COR-L47 (cell line): Measurements from ENCODE around the gene MFSD11.
"Not testable (repeated sequence)": the region's sequence is repeated elsewhere in the genome, so short reads cannot be mapped to it uniquely, and the experiment has no call there.

ENCODE experiments used
- DNase-seq: peaks from one replicate; lab custom pipeline; 2025; lab: John Stamatoyannopoulos, UW

The MFSD11 gene

DNA sequence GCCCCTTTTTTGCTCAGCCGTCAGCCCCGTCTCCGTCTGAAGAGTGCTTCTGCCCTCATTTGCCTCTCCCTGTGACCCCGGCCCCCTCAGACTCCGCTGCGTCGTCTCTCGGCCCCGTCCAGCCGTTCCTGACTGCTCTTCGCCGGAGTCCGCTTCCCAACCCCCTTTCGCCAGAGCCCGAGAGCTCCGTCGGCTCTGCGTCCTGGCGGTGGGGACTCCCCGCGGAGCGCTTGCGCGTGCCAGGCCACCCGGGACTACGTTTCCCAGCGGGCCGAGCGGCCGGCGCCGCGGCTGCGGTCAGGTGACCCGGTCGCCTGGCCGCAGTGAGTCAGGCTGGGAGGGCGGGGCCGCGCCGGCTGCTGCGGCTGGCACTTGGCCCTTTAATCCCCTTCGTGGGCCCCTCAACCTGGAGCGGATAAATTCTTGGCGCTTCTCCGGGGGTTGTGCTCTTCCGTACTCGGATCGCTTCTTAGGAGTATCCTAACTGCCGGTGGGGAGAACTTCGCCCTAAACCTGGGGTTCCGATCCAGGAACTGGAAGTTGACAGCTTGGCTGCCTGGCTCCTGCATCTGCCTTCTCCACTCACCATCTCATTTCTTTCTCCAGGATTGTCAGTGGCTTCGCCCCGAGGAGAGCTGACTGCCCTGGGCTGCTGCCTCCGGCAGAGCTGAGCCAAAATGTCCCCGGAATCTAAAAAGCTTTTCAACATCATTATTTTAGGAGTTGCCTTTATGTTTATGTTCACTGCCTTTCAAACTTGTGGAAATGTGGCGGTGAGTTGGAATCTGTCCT is at the start of gene MFSD11:
Gene MFSD11, plus strand, starts transcription at position 444 of the 792 bp plus-strand sequence. Its CDS starts 234 bp downstream, at position 678.
- DNase-seq, result peak; percentile 94

GRCh38 chr17:76688165-76688622 is 49.7 kb upstream of the MFSD11 start:
- DNase-seq, result no peak

- no peak for DNase-seq
These were observed 48.1 kb upstream of the MFSD11 start for GRCh38 chr17:76689859-76690258.

DNA sequence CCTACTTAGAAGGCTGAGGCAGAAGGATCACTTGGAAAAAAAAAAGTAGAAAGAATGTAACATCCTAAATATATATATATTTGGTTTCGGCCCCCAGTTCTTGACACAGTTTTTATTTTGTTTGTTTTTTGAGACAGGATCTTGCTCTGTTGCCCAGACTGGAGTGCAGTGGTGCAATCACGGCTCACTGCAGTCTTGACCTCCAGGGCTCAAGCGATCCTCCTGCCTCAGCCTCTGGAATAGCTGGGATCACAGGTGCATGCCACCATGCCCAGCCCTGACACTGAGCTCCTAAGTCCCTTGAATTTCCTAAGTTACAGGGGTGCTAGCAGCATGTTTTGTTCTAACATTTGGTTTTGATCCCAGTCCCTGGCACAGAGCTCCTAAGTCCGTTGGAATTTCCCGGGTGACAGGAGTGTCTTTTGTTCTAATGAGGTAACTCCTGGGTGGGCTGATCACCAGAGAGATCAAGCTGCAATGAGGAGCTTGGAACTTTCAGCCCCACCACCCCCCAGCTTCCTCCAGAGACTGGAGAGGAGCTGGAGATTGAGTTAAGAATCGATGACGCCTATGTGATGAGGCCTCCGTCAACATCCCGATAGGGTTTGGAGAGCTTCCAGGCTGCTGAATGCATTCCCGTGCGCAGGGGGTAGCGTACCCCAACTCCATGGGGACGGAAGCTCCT is 47.2 kb upstream of the MFSD11 start:
- DNase-seq, result no peak

GRCh38 chr17:76691379-76692191 is 46.3 kb upstream of the MFSD11 start:
- DNase-seq, result no peak

DNA sequence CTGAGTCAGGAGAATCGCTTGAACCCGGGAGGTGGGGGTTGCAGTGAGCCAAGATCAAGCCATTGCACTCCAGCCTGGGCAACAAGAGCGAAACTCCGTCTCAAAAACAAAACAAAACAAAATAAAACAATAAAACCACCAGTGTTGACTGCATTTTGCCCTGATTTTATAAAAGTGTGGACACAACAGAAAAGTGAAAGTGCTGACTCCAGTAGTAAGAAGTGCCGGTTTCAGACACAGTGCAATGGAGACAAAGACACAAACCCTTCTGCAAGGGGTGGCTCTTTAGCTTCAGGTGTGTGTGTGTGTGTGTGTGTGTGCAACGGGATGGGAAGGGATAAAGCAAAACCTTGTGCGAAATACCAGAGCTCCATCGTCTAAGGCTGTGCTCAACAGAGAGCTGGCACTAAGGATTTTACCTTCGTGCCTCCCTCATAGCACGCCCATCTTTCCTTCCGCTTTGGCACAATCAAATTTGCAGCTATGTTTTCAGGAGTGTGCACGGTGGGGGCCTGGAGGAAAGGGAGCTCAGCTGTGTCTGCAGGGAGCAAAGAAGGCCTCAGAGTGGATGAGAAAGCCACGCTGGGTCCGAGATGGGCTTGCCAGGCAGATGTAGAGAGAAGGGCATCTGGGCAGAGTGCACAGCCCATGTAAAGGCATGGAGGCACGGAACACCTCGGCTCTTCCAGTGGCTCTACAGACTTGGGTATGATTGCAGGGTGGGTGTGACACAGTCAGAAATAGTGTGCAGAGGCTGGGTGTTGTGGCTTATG is 42.7 kb upstream of the MFSD11 start:
- DNase-seq, result no peak

DNA sequence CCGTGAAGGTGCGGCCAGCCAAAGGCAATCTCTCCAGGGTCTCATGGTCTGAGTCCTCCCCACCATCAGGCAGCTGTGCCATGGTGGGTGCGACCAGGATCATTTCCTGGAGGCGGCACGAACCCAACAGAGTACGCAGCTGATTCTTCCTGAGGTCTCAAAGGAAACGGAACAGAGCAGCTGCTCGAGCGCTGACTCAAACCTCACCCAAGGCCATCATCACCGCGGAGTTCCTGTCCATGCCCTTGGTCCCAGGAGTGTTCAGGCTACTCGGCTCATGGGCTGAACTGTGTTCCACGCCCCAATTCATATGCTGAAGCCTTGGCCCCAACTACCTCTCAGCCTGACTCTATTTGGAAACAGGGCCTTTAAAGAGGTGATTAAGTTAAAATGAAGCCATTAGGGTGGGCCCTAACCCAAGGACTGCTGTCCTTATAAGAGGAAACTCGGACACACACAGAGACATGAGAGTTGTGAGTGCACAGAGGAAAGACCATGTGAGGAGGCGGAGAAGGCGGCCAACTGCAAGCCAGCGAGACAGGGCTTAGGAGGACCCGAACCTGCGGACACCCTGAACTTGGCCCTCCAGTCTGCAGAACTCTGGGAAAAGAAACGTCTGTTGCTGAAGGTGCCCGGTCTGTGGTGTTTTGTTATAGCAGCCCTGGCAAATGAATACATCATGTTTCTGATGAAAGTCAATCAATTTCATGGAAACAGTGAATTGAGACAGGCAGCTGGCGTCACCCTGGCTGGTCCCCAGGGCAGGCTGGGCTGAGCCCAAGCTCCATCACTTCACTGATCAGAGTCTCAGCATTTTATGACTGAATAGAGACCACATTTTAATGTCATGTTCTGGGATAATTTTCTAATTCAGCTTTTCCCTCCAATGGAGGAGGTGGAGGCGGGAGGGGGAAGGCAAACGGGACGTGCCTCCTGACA is 40.9 kb upstream of the MFSD11 start:
- no peak for DNase-seq

- DNase-seq, result no peak
These were observed 40.0 kb upstream of the MFSD11 start for GRCh38 chr17:76697702-76698465.

DNA sequence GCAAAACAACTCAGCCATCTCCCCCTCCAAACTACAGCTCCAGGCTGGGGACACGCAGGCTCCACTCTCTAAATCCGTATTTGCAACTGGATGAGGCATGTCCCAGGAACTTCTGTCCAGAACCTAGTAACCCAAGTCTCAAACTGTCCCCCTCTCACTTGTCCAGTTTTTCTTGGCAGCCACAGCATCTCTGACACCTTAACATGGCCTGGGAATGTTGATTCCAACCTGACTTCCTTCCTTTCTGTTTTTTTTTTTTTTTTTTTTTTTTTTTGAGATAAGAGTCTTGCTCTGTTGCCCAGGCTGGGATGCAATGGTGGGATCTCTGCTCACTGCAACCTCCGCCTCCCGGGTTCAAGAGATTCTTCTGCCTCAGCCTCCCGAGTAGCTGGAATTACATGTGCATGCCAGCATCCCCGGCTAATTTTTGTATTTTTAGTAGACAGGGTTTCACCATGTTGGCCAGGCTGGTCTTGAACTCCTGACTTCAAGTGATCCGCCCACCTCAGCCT is 39.4 kb upstream of the MFSD11 start:
- DNase-seq, result not testable (repeated sequence)

DNA sequence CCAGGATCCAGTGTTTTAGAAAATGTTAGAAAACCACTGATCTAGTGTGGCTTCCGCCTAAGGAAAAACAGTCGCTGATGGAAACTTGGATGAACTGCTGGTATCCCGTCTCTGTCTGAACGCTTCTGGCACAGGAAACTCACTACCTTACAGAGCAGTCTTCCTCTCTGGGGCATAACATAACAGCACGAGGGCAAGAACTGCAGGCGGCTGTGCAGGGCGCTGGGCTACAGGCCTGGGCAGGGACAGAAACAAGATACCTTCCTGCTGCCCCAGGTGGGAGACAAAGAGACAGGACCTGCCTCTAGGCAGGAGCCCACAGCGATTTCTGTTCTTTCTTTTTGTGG is 37.7 kb upstream of the MFSD11 start:
- no peak for DNase-seq

- DNase-seq, result no peak
These were observed 37.1 kb upstream of the MFSD11 start for GRCh38 chr17:76700617-76701470.

DNA sequence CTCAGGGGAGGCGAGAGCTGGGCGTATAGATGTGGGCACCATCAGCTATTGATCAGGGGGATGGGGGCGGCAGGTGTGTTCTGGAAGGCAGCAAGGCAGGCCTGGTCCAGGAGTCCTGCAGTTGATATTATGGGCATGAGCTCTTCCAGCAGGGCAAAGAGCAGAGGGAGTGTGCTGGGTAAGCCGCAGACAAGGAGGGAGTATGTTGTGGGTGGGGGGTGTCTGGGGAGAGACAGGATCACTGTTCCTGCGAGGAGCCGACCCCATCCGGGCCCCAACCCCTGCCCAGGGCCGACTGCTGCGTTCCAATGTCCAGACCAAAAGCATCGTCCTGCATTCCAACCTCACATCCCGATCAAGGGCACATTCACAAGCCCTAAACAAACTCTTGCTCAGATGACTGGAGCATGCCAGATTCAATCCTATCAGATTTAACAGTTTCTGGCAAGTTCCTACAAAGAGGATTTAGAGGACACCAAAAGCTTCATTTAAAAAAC is 36.4 kb upstream of the MFSD11 start:
- no peak for DNase-seq

DNA sequence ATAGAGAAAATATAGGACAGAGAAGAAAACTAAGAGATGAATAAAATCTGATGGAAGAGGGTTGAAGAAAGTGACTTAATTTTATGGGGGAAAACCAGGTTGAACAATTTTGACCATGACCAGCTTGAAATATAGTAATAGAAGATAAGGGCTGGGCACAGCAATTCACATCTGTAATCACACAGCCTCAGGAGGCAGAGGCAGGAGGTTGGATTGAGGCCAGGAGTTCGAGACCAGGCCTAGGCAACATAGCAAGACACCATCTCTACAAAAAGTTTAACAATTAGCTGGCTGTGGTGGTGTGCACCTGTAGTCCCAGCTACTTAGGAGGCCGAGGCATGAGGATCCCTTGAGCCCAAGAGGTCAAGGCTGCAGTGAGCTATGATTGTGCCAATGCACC is 35.8 kb upstream of the MFSD11 start:
- no peak for DNase-seq

GRCh38 chr17:76702941-76703637 is 34.8 kb upstream of the MFSD11 start:
- no peak for DNase-seq

DNA sequence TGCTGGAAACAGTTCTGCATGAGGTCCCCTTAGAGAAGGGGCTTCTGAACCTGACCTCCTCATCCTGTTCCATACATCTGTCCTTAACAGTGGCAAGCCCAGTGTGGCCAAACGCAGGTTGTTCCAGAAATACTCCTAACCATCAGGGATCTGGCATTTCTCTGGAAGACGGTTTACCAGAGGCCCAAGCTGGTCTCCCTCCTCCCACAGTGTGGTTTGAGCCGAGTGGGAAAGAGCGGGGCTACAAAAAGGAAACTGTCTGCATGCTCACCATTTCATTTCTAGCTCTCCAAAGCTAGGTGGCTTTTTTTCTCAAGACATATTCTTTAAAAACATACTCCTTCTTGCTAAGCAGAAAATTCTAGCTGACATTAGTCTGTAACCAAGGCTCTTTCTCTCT is 33.1 kb upstream of the MFSD11 start:
- no peak for DNase-seq

DNA sequence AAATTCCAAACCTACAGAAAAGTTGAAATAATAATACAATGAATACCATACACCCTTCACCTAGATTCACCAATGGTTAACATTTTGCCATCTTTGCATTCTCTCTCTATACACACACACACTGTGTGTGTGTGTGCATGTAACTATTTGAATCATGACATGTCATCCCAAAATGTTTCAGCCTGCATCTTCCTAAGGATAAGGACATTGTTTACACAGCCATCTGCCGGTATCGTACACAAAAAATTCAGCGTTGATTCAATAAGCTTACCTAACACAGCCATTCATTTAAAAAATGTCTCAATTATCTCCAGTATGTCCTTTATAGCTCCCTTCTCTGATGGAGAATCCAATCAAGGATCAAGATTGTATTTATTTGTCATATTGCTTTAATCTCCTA is 31.1 kb upstream of the MFSD11 start:
- DNase-seq, result no peak

DNA sequence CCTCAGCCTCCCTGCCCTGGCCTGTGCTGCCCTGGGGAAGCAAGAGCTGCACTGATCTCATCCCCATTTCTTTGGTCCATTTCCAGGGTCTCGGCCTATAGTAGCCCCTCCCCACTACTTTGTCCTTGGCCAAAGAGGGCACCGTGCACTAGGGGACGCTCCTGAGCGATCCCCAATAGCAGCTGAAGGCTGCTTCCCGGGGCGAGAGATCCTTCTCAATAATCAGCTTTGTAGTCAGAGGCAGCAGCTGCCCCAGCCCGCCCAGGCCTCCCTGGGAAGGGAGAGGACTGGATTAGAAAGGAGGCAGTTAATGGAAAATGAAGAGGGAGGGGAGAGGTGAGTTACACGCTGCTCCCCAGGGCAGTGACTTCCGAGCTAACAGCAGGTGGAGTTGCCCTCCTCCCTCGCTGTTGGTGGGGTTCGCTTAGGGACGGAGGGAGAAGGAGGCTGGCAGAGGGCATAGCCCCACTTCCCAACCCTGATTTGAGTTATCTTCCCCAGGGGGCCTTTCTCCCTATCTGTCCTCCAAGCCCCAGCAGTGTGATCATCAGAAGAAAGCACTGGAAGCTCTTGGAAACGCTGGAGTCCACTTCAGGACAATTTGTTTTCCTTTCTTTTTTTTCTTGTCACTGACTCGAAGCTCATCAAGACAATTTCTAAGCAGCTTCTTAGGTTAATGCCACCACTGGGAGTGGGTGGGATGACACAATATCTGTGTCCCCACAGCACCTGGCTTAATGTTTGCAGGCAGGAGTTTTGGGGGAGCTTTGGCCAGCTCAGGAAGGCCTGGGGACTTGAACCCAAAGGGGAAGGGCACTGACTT is 29.7 kb upstream of the MFSD11 start:
- DNase-seq, result no peak
